NCI-H187 (cell line): ENCODE results near the gene UBXN1.
"Not testable (repeated sequence)": the region's sequence is repeated elsewhere in the genome, so short reads cannot be mapped to it uniquely, and the experiment has no call there.

ENCODE experiments used
- DNase-seq, 2 experiments: peaks; one replicate each; lab custom pipeline; 2025; lab: John Stamatoyannopoulos, UW

Gene UBXN1

DNA sequence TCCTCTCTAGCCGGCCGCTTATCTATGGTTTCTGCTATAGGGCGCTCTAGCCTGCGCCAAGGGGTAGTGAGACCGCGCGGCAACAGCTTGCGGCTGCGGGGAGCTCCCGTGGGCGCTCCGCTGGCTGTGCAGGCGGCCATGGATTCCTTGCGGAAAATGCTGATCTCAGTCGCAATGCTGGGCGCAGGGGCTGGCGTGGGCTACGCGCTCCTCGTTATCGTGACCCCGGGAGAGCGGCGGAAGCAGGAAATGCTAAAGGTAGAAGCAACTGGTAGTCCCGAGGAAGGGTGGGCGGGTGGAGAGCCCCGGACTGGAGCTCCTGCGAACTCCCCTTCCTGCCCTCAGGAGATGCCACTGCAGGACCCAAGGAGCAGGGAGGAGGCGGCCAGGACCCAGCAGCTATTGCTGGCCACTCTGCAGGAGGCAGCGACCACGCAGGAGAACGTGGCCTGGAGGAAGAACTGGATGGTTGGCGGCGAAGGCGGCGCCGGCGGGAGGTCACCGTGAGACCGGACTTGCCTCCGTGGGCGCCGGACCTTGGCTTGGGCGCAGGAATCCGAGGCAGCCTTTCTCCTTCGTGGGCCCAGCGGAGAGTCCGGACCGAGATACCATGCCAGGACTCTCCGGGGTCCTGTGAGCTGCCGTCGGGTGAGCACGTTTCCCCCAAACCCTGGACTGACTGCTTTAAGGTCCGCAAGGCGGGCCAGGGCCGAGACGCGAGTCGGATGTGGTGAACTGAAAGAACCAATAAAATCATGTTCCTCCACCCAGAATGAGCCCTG lies 7.1 kb downstream of the UBXN1 start, which contains the start of the genes LBHD1 and UQCC3:
Gene LBHD1, minus strand, starts transcription at position 660 of the 782 bp plus-strand sequence. CDS start 2,236 bp downstream, outside the sequence.
Gene UQCC3, plus strand, starts transcription at position 66 of the 782 bp plus-strand sequence. Its CDS starts 73 bp downstream, at position 139.
- DNase-seq: peak in 1 of 2 experiments; percentile 61

DNA sequence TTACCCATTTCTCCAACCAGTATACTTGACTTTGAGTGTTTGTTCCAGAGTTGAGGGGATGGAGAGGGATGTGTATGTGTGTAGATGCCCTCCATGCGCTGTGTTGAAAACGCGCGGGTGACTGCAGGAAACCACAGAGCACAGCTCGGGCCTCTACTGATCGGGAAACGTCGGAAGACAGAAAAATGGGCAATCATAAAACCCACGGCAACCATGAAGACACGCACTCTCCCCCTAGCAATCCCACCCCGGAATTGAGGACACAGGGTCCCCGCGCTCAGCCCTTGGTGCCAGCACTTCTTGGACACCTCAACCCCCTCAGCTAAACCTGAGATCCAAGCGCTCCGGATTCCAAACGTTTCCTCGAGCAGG lies 7.7 kb downstream of the UBXN1 start:
- peak in 1 of 2 experiments; percentile 55 for DNase-seq

DNA sequence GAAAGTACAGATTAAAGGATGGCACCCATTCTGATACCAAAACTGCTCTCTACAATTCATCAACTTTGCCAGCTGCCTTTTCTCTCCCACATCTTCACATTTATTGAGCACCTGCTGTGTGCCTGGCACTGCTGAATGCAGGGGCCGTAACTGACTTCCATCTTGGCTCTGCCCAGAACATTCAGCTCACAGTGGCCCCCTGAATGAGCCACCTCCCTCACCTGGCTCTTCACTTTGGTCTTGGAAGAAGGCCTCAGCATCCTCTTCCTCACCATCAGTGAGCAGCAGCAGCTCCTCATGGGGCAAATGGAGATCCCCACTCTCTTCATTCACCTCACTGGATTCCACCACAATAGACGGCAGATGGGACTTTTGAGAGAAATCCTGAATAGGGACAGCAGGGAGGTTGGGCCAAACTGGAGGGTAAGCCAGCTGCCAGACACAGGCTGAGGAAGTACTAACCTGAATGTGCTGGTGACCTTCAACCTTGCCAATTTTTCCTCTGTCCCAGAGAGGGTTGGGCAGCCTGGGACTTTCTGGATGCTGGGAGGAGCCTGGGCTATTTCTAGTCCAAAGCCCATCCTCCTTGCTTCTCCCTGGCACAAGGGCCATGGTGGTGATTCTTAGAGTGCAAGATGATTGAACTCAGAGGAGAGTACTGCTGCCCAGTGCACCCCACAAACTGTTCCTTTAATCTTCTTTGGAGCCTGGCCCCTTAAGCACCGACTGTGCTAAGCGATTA lies 9.3 kb downstream of the UBXN1 start:
- DNase-seq: no peak

DNA sequence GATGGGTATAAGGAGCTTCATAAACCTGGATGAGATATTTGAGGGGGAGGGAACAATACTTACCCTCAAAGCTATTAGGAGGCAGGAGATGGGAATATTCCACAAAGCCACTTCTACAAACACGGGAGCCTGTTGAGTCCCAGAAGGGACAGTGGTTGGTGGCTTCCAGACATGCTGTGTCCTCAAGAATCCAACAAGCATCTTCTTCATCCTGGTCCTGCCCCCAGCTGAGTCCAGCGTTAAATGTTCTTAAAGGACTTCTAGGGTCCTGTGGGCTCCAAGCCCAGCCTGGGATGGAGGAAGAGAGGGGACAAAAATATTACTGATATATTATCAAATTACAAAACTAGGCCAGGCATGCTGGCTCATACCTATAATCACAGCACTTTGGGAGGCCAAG lies 11.4 kb downstream of the UBXN1 start:
- DNase-seq: no peak

DNA sequence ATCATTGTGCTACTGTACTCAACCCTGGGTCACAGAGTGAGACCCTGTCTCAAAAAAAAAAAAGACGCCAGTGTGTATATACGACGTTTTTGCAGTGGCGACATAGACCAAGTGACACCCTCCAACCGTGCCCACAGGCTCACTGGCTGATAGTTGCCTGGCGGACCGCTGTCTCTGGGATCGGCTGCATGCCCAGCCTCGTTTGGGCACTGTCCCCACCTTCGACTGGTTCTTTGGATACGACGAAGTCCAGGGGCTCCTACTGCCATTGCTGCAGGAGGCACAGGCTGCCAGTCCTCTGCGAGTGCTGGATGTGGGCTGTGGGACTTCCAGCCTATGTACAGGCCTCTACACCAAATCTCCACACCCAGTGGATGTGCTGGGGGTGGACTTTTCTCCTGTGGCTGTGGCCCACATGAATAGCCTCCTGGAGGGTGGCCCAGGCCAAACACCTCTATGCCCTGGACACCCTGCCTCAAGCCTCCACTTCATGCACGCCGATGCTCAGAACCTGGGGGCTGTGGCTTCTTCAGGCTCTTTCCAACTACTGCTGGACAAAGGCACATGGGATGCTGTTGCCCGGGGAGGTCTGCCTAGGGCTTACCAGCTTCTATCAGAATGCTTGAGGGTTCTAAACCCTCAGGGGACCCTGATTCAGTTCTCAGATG lies 12.5 kb downstream of the UBXN1 start:
- no peak for DNase-seq

DNA sequence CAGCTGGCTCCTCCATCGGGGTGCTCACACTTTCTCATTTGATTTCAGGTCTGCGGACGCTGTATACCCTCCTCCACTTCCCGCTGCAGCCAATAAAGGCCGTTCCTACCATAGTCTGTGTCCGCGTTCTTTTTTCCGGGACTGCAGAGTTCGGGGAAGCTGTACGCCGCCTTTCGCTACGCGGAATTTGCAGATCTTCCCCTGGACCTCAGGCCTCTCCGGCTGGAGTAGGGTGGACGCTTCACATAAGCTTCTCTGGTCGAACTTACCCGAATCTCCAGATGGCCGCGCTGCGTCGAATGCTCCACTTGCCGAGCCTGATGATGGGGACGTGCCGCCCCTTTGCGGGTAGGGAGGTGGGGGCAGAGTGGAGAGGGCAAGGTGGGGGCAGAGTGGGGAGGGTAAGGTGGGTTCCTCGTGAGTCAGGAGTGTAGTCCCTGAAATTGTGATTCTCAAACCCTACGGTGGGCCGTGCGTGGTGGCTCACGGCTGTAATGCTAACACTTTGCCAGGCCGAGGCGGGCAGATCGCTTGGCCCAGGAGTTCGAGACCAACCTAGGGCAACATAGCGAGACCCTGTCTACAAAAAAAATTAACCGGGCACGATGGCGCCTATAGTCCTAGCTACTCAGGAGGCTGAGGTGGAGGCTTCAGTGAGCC lies 13.1 kb downstream of the UBXN1 start:
- no peak for DNase-seq

DNA sequence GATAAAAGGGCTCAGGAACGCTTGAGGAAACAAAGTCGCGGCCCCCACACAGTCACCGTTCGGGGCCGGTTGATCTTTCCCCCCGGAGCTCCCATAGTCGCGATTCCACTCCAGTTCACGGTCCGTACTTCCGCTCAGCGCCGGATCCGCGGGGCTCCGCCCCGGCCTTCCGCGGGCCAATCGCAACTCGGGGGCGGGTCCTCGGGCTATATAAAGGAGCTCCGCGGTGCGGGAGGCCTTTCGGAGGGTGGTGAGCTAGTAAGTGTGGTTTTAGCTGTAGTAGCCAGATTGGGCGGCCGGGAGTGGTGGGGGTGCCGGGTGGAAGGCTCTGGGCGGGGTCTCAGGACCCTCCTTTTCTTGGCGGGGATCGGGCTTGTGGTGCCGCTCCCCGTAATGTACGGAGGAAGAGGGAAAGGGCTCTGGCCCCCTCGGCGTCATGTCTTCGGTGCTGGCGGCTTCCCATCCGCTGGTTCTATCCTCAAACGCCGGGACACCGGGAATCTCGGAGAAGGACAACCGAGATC lies 13.7 kb downstream of the UBXN1 start, which contains the start of the genes C11orf98 and CSKMT:
Gene C11orf98, minus strand, starts transcription at position 136 of the 524 bp plus-strand sequence. Its CDS starts 41 bp downstream, at position 95.
Gene CSKMT, plus strand, starts transcription at position 238 of the 524 bp plus-strand sequence. CDS start 568 bp downstream, outside the sequence.
- DNase-seq: peak; percentile 70 to 86

DNA sequence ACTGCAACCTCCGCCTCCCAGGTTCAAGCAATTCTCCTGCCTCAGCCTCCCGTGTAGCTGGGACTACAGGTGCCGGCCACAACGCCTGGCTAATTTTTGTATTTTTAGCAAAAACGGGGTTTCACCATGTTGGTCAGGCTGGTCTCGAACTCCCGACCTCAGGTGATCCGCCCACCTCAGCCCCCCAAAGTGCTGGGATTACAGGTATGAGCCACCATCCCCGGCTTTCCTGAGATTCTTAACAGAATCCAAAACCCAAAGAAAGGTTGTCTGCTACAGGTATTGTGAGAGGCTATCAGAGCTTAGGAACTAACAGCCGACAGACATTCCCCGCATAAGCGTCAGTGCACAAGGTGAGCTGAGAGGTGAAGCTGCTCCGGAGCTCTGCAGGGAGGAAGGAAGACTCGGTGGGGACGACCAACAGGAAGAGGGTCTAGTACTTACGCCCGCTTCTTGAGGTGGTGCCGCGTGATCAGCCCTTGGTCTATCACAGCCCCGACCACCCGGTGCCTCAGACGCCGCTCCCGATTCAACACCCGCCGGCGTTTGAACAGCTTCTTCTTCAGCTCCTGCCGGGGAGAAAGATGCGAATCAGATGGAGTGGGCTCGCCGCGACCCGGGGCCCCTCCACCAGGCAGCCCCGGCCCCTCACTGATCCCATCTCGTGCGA lies 14.3 kb downstream of the UBXN1 start:
- peak in 1 of 2 experiments; percentile 29 for DNase-seq

DNA sequence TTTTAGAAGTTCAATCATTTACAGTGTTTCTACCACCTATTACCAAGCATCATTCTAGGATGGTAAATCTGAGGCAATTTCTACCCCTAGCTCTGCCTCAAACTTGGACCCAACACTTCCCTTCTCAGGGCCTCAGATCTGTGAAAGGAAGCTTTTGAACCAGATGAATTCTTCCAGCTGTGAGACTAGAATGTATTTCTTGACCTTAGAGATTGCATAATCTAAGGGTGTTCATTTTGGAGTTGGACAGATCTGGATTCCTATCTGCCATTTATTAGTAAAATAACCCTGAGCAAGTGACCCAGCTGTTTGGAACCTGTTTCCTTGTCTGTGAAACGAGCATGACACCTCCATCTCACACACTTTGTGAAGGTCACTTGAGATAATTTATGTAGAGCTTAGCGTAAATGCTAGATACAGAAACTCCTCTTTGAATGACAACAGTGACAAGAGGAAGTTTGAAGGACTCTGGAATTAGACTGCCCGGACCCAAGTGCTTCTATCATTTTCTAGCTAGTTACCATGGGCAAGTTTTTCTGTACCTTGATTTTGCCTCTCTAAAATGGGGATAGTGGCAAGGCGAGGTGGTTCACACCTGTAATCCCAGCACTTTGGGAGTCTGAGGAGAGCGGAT lies 22.0 kb downstream of the UBXN1 start:
- DNase-seq: no peak

DNA sequence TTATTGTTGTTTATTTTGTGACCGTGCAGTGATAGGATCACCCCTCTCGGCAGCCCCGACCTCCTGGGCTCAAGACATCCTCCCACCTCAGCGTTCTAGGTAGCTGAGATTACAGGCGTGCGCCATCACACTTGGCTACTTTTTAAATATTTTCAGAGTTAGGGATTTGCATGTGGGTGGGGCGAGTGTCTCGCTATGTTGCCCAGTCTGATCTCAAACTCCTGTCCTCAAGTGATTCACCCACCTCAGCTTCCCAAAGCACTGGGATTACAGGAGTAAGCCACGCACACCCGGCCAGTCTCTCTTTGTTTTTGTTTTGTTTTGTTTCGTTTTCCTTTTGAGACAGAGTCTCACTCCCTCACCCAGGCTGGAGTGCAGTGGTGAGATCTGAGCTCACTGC lies 24.6 kb downstream of the UBXN1 start:
- no peak for DNase-seq

DNA sequence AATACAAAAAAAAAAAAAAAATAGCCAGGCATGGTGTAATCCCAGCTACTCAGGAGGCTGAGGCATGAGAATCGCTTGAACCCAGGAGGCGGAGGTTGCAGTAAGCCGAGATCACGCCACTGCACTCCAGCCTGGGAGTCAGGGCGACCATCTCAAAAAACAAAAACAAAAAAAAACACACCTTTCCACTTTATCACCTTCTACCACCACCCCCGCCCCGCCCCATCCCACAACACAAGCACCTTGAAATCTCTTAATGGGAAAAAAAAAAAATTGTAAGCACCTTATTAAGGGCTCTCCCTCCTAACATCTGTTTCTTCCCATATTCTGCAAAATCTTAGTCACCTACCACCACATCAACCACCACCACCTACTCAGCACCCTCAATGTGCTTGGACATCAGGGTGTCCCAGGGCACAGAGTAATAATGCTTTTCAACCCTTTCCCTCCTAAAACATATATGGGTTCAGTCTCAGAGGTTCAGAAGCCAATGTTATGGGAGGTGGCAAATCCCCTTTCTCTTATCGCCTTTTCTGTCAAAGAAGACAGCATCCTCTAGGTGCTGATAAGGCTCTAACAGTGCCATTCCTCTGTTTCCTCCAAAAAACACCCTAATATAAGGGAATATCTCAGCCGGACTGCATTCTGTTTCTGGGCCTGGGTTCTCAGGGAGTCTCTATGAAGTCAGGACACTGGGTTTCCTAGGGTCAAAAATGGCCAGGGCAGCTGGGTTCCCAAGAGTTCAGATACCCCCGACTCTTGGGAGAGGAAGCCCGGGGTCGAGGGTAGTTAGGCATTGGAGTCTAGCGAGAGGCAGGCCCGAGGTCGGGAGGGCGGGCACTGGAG lies 26.5 kb downstream of the UBXN1 start:
- no peak for DNase-seq

DNA sequence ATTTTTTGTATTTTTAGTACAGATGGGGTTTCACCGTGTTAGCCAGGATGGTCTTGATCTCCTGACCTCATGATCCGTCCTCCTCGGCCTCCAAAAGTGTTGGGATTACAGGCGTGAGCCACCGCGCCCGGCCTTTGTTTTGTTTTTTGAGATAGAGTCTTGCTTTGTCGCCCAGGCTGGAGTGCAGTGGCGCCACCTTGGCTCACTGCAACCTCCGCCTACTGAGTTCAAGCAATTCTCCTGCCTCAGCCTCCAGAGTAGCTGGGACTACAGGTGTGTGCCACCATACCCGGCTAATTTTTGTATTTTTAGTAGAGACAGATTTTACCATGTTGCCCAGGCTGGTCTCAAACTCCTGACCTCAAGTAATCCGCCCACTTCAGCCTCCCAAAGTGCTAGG lies 28.6 kb downstream of the UBXN1 start:
- not testable (repeated sequence) for DNase-seq

DNA sequence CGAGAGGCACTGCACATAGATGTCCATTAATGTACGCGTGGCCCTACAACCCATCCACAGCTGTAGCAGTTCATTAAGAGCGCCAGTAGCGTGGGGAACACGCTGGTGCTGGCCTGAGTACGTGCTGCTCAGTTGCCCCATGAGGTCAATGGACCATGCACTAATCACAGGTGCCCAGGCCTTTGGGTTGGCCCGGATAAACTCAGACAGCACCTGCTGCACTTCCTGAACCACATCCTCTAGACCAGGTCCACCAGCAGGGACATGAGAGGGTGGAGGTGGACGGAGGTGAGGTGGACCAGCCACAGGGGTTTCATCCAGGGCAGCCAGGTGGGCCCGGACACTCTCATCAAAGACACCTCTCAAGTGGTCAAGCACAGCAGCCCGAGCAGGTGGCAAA lies 29.4 kb downstream of the UBXN1 start:
- DNase-seq: no peak

DNA sequence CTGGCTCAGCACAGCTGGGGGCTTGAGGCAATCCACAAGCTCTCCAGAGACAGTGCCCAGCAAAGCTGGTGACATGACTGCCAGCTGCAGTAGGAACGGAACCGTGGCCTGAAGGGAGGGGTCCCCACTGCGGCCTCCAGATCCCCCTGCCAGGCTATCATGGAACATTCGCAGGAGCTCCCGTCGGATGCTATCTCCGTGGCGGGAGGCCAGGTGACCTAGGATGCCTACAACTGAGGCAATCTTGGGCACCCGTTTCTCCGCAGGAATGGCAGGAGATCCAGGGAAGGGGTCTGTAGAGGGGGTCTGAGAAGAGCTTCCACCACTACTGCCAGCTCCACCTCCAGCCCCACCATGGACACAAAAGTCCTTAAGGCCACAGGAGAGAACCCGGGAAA lies 29.9 kb downstream of the UBXN1 start:
- DNase-seq: no peak

DNA sequence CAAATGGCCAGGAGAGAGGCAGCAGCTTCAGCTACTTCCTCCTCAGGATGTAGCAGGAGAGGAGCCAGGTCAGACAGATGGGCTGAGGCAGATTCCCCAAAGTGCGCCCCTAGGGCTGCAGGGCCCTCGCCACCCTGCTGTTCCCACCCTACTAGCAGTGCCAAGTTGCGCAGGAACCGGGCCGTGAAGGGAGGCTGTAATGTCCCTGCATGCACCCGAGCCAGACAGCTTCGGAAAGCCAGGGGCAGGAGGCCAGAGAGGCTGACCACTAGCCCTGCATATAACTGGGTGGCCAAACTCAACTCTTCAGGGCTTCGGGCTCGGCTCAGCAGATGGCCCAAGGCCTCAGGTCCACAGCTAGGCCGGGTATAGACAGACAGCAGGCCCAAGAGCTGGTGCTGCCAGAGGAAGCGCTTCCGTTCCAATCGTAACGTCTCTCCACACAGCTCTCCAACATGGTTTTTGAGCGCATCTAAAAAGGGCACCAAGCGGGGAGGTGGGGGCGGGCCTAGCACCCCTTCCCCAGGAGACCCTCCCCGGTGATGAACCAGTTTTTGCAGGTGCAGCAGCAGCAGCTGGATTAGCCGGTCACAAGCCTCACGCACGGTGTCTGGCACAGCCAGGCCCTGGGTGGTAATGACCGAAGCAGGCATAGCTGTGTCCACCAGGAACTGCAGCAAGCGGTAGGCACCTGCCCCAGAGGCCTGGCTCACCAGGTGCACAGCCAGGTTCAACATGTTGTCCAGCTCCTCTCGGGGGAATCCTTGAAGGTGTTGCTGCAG lies 30.5 kb downstream of the UBXN1 start:
- no peak for DNase-seq

DNA sequence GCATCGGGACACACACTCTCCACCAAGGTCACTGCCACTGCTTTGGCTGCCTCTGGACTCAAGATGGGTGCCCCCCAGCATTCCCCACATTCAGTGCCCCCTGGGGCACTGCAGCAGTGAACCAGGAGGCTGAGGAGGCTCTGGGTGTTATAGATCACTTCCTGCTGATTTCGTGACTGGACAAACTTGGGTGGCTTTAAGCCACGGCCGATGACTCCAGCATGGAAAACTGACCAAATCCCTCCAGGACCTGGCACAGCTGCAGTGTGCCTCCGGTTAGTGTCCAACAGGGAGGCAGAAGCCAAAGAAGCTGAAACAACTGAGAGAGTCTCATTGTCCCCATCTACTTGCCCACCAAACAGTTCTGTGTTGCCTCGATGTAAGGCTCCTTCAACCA lies 31.3 kb downstream of the UBXN1 start:
- no peak for DNase-seq

DNA sequence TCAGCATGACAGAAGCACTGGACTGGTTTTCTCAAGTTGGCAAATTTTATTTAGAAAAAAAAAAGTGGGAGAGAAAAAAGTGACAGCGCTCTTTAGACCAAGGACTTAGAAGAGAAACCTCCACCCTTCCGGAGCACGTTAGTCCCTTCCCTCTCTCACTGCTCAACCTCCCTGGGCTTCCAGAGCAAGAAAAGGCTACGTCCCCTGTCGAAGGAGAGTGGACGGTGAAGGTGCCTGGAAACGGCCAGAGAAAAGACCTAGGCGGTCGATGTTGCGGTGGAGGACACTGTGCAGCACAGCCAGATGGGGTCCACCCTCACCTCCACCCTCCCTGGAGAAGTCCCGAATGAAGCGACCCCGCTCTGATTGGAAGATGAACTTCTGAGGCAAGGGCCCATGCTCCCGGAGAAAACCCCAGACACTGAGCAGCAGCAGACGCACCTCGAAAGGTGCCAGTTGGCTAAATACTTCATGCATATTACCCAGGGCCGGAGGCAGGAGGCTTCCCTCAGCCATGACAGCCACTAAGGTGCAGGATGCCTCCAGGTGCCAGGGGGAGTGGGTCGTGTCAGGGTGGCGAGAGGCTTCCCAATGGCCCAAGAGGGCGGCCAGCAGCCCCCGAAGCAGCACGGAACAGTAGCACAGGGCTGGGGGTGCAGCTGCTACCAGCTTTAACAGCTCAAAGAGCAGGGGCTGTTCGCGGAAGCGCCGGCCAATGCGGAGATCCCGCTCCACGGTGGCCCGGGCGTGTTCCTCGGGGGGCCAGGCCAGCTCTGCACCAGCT lies 31.9 kb downstream of the UBXN1 start:
- DNase-seq: no peak
